Smooth muscle cell (in vitro differentiated cells): ENCODE data around the gene CCDC57. TPM values are rescaled to one million over a fixed set of nuclear protein-coding genes. Genes with fewer than 3 reads are reported as not detected.

Source experiments
- DNase-seq: peaks from one replicate; lab custom pipeline; 2025; ENCODE audit not compliant: unreplicated experiment; lab: John Stamatoyannopoulos, UW
- H2AFZ ChIP-seq: fragments of 200-600 bp; sonication (generic); 2 replicates; pipeline ENCODE4 v1.6.0; 2016; ENCODE audit warnings: antibody characterized with exemption, low read depth, mild to moderate bottlenecking
- H3F3A ChIP-seq: fragments of 200-600 bp; sonication (generic); 2 replicates; pipeline ENCODE4 v1.6.0; 2017; ENCODE audit warnings: antibody characterized with exemption, low read depth
- H3K27ac ChIP-seq: fragments of 200-600 bp; sonication (generic); 2 replicates; pipeline ENCODE4 v1.5.1; 2016; ENCODE audit warnings: low read depth, mild to moderate bottlenecking
- H3K27me3 ChIP-seq: fragments of 200-600 bp; sonication (generic); 2 replicates; pipeline ENCODE4 v1.6.1; 2016; ENCODE audit warnings: low read depth, mild to moderate bottlenecking
- H3K36me3 ChIP-seq: fragments of 200-600 bp; sonication (generic); 2 replicates; pipeline ENCODE4 v1.5.1; 2016; ENCODE audit warnings: low read depth
- H3K4me1 ChIP-seq: fragments of 200-600 bp; sonication (generic); 2 replicates; pipeline ENCODE4 v1.5.1; 2016; ENCODE audit warnings: low read depth
- H3K4me2 ChIP-seq: fragments of 200-600 bp; sonication (generic); 2 replicates; pipeline ENCODE4 v1.6.0; 2016; ENCODE audit warnings: mild to moderate bottlenecking
- H3K4me3 ChIP-seq: fragments of 200-600 bp; sonication (generic); 2 replicates; pipeline ENCODE4 v1.5.1; 2016; ENCODE audit warnings: mild to moderate bottlenecking
- H3K79me2 ChIP-seq: fragments of 200-600 bp; sonication (generic); 2 replicates; pipeline ENCODE4 v1.6.0; 2016; ENCODE audit warnings: low read depth, mild to moderate bottlenecking
- H3K9ac ChIP-seq: fragments of 200-600 bp; sonication (generic); 2 replicates; pipeline ENCODE4 v1.6.0; 2016; ENCODE audit warnings: low read depth
- H3K9me3 ChIP-seq: fragments of 200-600 bp; sonication (generic); replicated peaks from 2 replicates; pipeline ENCODE4 v1.5.1; 2016; ENCODE audit warnings: low read depth
- H4K20me1 ChIP-seq: fragments of 200-600 bp; sonication (generic); 2 replicates; pipeline ENCODE4 v1.6.0; 2016; ENCODE audit warnings: low read depth
- WGBS: methylation state at CpG from one replicate; pipeline ENCODE4 v1.1.7; 2016; ENCODE audit warnings: low lambda C conversion rate; 5-methylcytosine and 5-hydroxymethylcytosine counted together
- polyA plus RNA-seq: library from polyadenylated mRNA; unstranded; fragments of >200 nt; fragmentation: Nextera tagmentation; extraction: Ambion mirVana; gene quantifications from 2 replicates; pipeline ENCODE4 v1.2.1, GENCODE V29; 2016
- total RNA-seq: library from RNA; depleted of rRNA; stranded (reverse); fragments of >200 nt; gene quantifications from 2 replicates; pipeline ENCODE4 v1.2.3, GENCODE V29; 2014
- TF ChIP-seq, protein P1 (sequence below): fragments of 200-600 bp; sonication (generic); IDR thresholded peaks from 2 replicates; pipeline ENCODE4 v1.5.1; 2017; ENCODE audit warnings: borderline replicate concordance, mild to moderate bottlenecking, antibody characterized with exemption; ENCODE audit not compliant: insufficient read depth, poor library complexity, severe bottlenecking

The CCDC57 gene
- total and polyA plus RNA-seq, 2 experiments from 2014 or later, result 18.3 to 23.1 TPM

- H4K20me1 ChIP-seq, result peaks cover 90% of the 10 kb centered on the region
- H3K4me3 ChIP-seq, result no peak overlapping the region
- H3K36me3 ChIP-seq, result peaks cover 7% of the 10 kb centered on the region
- no peak overlapping the region for H3K9ac ChIP-seq
- TF ChIP-seq, protein P1, sequence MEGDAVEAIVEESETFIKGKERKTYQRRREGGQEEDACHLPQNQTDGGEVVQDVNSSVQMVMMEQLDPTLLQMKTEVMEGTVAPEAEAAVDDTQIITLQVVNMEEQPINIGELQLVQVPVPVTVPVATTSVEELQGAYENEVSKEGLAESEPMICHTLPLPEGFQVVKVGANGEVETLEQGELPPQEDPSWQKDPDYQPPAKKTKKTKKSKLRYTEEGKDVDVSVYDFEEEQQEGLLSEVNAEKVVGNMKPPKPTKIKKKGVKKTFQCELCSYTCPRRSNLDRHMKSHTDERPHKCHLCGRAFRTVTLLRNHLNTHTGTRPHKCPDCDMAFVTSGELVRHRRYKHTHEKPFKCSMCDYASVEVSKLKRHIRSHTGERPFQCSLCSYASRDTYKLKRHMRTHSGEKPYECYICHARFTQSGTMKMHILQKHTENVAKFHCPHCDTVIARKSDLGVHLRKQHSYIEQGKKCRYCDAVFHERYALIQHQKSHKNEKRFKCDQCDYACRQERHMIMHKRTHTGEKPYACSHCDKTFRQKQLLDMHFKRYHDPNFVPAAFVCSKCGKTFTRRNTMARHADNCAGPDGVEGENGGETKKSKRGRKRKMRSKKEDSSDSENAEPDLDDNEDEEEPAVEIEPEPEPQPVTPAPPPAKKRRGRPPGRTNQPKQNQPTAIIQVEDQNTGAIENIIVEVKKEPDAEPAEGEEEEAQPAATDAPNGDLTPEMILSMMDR, result no peak
- H3K79me2 ChIP-seq, result peaks cover 34% of the 10 kb centered on the region
- DNase-seq, result no peak
- WGBS, result 97% methylated on average over 33 of the region's 33 CpGs
- peaks cover 57% of the 10 kb centered on the region for H3F3A ChIP-seq
- no peak overlapping the region for H2AFZ ChIP-seq
- no peaks in the 10 kb centered on the region for H3K4me1 ChIP-seq
- no peak overlapping the region for H3K27ac ChIP-seq
- no peaks in the 10 kb centered on the region for H3K9me3 ChIP-seq
- no peaks in the 10 kb centered on the region for H3K27me3 ChIP-seq
- H3K4me2 ChIP-seq, result no peak overlapping the region
Measured at GRCh38 chr17:82249896-82250581, 37.4 kb upstream of the CCDC57 start.

DNA sequence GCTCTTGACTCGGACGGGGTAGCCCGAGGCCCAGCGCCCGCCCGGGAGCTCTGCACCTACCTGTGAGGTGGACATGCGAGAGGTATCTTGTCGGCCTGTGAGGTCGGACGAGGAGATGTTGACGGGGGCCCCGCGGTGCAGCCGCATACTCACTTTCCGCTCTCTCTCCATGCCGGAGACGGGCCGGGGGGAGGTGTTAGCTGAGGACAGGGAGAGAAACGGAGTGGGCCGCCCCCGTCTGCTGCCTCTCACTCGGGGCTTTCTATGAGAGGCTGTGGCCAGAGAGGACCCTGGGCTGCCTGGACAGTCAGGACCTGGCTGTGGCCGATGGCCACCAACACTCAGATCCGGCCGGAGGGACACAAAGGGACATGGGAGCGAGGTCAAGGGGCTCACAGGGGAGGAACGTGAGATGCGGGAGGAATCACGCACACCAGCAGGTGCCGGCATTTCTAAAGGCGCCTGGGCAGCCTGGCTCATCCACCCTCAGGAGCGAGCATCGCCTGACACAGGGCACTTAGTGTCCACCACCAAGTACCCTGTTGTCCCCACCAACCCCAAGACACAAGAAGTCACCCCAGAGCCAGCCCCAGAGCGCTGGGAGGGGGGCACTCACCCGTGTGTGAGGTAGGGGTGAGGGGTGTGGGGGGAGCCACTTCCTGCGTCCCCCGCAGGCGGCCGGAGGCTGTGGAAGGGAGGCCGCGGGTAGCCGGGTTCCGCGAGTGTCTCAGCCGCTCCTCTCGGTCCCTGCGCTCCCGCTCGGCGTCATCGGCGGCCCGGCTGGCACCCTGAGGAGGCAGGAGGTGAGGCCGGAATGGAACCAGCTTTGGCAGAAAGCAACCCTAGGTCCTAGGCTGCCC lies 36.4 kb upstream of the CCDC57 start:
- H3K9ac ChIP-seq, result no peak overlapping the region
- DNase-seq, result no peak
- peaks cover 96% of the 10 kb centered on the region for H4K20me1 ChIP-seq

DNA sequence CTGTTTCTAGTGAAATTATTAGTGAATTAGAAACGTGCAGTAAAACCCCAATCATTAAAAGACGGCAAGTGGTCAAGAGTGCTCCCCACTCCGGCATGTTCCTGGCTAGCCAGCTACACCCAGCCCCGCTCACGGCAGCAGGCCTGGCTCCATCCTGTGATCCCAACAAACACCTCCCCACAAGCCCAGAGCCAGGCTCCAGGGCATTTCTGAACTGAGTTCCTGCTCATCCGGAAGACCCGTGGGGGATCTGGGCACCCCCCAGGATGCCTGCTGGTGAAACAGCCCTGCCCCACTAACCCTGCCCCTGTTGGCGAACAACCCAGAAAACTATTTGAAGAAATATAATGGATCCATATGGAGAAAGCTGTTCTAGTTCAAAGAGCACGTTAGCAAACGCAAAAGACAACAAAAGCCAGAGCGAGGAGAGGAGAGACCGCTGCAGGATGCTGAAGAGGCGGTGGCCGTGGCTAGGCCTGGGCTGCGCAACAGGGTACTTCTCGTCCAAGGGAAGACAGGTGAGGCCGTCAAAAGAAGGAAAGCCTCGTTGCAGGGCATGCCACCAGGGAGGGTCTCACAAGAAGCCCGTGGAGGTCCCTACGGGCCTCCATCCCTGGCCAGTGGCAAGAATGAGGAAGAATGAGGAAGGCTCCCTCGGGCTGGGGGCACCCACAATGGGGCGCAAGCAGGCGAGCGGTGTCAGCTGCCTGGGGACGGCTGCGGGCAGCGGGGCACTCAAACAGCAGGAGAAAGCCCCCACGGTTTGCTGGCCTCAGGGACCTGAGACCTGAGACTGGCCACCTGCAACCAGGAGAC lies 35.4 kb upstream of the CCDC57 start:
- WGBS, result 96% methylated on average over 28 of the region's 28 CpGs
- no peaks in the 10 kb centered on the region for H3K9me3 ChIP-seq
- H3K27ac ChIP-seq, result peak overlapping the region; percentile 84
- no peak overlapping the region for H3K4me2 ChIP-seq
- H3K4me1 ChIP-seq, result no peaks in the 10 kb centered on the region
- peaks cover 100% of the 10 kb centered on the region for H4K20me1 ChIP-seq
- no peak for DNase-seq
- no peak overlapping the region for H2AFZ ChIP-seq
- peaks cover 7% of the 10 kb centered on the region for H3K36me3 ChIP-seq
- TF ChIP-seq, protein P1, result no peak
- H3K27me3 ChIP-seq, result no peaks in the 10 kb centered on the region
- peaks cover 70% of the 10 kb centered on the region for H3F3A ChIP-seq
- no peak overlapping the region for H3K4me3 ChIP-seq
- H3K79me2 ChIP-seq, result peaks cover 33% of the 10 kb centered on the region
- H3K9ac ChIP-seq, result no peak overlapping the region

More for the DNA sequence above, 36.4 kb upstream of the CCDC57 start:
- H2AFZ ChIP-seq, result no peak overlapping the region
- no peaks in the 10 kb centered on the region for H3K27me3 ChIP-seq
- TF ChIP-seq, protein P1, result no peak
- peaks cover 7% of the 10 kb centered on the region for H3K36me3 ChIP-seq
- no peak overlapping the region for H3K4me3 ChIP-seq
- peaks cover 34% of the 10 kb centered on the region for H3K79me2 ChIP-seq
- H3K4me2 ChIP-seq, result no peak overlapping the region
- H3K4me1 ChIP-seq, result no peaks in the 10 kb centered on the region
- WGBS, result 97% methylated on average over 52 of the region's 54 CpGs
- H3K9me3 ChIP-seq, result no peaks in the 10 kb centered on the region
- peaks cover 67% of the 10 kb centered on the region for H3F3A ChIP-seq
- no peak overlapping the region for H3K27ac ChIP-seq
